Ishikawa (cell line): Measurements from ENCODE around the gene MGAT3.
A peak's percentile ranks its signal among the peaks of the same experiment; 100 is the strongest.

Experiments used
- CEBPB ChIP-seq: IDR thresholded peaks from 2 replicates; pipeline ENCODE4 v1.6.1; 2012
- CREB1 ChIP-seq: IDR thresholded peaks from 2 replicates; pipeline ENCODE4 v1.6.1; 2012; ENCODE audit warnings: low read depth
- EGR1 ChIP-seq: IDR thresholded peaks from 2 replicates; pipeline ENCODE4 v1.6.1; 2012
- EP300 ChIP-seq: IDR thresholded peaks from 2 replicates; pipeline ENCODE4 v1.6.1; 2012; ENCODE audit warnings: borderline replicate concordance
- FOXM1 ChIP-seq: IDR thresholded peaks from 2 replicates; pipeline ENCODE4 v1.6.1; 2012; ENCODE audit warnings: low read depth, borderline replicate concordance
- RAD21 ChIP-seq: IDR thresholded peaks from 2 replicates; pipeline ENCODE4 v1.6.1; 2012; ENCODE audit warnings: low read depth
- TAF1 ChIP-seq: IDR thresholded peaks from 2 replicates; pipeline ENCODE4 v1.6.1; 2012; ENCODE audit warnings: low read depth, mild to moderate bottlenecking
- TEAD4 ChIP-seq: IDR thresholded peaks from 2 replicates; pipeline ENCODE4 v1.6.1; 2012
- YY1 ChIP-seq: IDR thresholded peaks from 2 replicates; pipeline ENCODE4 v1.6.1; 2012; ENCODE audit warnings: low read depth
- ZBTB7A ChIP-seq: IDR thresholded peaks from 2 replicates; pipeline ENCODE4 v1.6.1; 2012; ENCODE audit warnings: low read depth
- TF ChIP-seq, protein P1 (sequence below): IDR thresholded peaks from 2 replicates; pipeline ENCODE4 v1.6.1; 2012; ENCODE audit warnings: low read depth, mild to moderate bottlenecking
- TF ChIP-seq, protein P2 (sequence below): IDR thresholded peaks from 2 replicates; pipeline ENCODE4 v1.6.1; 2012
- TF ChIP-seq, protein P3 (sequence below): IDR thresholded peaks from 2 replicates; pipeline ENCODE4 v1.6.1; 2012

DNA sequence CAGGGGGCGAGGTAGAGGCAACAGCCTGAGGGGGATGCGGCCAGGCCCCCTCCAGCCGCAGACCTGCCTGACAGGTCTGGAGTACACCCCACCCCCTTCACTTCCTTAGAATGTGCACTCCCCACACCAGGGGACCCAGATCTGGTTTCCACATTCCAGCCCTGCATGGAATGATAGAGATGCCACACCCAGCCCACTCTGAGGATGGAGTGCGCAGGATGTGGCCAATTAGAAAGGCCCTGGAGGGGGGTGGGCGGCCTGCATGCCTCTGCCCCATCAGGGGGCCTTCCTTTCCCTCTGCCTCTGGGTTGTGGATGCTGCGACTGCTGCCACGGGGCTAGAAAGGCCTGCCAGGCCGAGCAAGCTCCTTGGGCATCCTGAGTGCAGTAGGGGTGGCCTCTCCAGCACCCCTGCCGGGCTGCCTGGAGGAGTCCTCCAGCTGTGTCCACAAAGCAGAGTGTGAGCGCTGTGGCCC, 28.2 kb upstream of the MGAT3 start:
- TF ChIP-seq RAD21 (peak; percentile 10; the same call in 1 of the 2 replicates), EGR1 (peak; percentile 46), EP300 (peak; percentile 95), YY1 (0 out of 2 replicates have a peak, but pooled peaks have one; percentile 62), CREB1 (no peak), TAF1 (peak; percentile 25; the same call in 1 of the 2 replicates), ZBTB7A (peak; percentile 100), CEBPB (peak; percentile 48; the same call in 1 of the 2 replicates), TEAD4 (peak; percentile 99), FOXM1 (peak; percentile 91)
- TF ChIP-seq, protein P1, sequence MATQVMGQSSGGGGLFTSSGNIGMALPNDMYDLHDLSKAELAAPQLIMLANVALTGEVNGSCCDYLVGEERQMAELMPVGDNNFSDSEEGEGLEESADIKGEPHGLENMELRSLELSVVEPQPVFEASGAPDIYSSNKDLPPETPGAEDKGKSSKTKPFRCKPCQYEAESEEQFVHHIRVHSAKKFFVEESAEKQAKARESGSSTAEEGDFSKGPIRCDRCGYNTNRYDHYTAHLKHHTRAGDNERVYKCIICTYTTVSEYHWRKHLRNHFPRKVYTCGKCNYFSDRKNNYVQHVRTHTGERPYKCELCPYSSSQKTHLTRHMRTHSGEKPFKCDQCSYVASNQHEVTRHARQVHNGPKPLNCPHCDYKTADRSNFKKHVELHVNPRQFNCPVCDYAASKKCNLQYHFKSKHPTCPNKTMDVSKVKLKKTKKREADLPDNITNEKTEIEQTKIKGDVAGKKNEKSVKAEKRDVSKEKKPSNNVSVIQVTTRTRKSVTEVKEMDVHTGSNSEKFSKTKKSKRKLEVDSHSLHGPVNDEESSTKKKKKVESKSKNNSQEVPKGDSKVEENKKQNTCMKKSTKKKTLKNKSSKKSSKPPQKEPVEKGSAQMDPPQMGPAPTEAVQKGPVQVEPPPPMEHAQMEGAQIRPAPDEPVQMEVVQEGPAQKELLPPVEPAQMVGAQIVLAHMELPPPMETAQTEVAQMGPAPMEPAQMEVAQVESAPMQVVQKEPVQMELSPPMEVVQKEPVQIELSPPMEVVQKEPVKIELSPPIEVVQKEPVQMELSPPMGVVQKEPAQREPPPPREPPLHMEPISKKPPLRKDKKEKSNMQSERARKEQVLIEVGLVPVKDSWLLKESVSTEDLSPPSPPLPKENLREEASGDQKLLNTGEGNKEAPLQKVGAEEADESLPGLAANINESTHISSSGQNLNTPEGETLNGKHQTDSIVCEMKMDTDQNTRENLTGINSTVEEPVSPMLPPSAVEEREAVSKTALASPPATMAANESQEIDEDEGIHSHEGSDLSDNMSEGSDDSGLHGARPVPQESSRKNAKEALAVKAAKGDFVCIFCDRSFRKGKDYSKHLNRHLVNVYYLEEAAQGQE = peak; percentile 25; the same call in 1 of the 2 replicates
- TF ChIP-seq, protein P2, sequence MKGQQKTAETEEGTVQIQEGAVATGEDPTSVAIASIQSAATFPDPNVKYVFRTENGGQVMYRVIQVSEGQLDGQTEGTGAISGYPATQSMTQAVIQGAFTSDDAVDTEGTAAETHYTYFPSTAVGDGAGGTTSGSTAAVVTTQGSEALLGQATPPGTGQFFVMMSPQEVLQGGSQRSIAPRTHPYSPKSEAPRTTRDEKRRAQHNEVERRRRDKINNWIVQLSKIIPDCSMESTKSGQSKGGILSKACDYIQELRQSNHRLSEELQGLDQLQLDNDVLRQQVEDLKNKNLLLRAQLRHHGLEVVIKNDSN = no peak
- TF ChIP-seq, protein P3, sequence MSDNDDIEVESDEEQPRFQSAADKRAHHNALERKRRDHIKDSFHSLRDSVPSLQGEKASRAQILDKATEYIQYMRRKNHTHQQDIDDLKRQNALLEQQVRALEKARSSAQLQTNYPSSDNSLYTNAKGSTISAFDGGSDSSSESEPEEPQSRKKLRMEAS = no peak; the same call in none of the 2 replicates
